ENCODE measurements around the gene NPLOC4. TPM values are rescaled to one million over a fixed set of nuclear protein-coding genes. Genes with fewer than 3 reads are reported as not detected.

The NPLOC4 gene
- total RNA-seq, 1 experiment from 2014 or later, result 83.9 TPM

GRCh38 chr17:81529437-81529803, 107.5 kb downstream of the NPLOC4 start:
- Mint-ChIP-seq H3K36me3 (ENCODE audit: insufficient read depth, unreplicated experiment) (peaks cover 6% of the 10 kb centered on the region), H3K4me3 (ENCODE audit: unreplicated experiment) (no peak overlapping the region), H3K4me1 (ENCODE audit: insufficient read depth, unreplicated experiment) (no peaks in the 10 kb centered on the region), H3K9me3 (ENCODE audit: unreplicated experiment) (no peaks in the 10 kb centered on the region), H3K27ac (ENCODE audit: low read depth, unreplicated experiment) (no peak overlapping the region), H3K27me3 (ENCODE audit: insufficient read depth, unreplicated experiment) (no peaks in the 10 kb centered on the region)
- no peak for TF ChIP-seq CTCF (IDR thresholded peaks at IDR 0.05; ENCODE audit: unreplicated experiment)
- POLR2A ChIA-PET, result no interaction called here
- intact Hi-C loops (cut with micrococcal nuclease), result no loop called here
- no TSS peak for BruUV-seq (replicated peaks)
- no peak for DNase-seq (ENCODE audit: unreplicated experiment)
- CTCF ChIA-PET, result no interaction called here

DNA sequence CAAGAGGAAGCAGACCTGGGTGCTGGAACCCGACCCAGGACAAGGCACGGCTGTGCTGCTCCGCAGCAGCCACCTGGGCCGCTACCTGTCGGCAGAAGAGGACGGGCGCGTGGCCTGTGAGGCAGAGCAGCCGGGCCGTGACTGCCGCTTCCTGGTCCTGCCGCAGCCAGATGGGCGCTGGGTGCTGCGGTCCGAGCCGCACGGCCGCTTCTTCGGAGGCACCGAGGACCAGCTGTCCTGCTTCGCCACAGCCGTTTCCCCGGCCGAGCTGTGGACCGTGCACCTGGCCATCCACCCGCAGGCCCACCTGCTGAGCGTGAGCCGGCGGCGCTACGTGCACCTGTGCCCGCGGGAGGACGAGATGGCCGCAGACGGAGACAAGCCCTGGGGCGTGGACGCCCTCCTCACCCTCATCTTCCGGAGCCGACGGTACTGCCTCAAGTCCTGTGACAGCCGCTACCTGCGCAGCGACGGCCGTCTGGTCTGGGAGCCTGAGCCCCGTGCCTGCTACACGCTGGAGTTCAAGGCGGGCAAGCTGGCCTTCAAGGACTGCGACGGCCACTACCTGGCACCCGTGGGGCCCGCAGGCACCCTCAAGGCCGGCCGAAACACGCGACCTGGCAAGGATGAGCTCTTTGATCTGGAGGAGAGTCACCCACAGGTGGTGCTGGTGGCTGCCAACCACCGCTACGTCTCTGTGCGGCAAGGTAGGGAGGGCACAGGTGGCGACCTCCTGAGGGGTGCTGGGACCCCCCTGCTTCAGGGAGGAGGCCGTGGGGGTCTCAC, 108.1 kb downstream of the NPLOC4 start:
- no TSS peak for BruUV-seq (replicated peaks)
- DNase-seq (ENCODE audit: unreplicated experiment), result no peak
- POLR2A ChIA-PET, result no interaction called here
- Mint-ChIP-seq H3K27me3 (ENCODE audit: insufficient read depth, unreplicated experiment) (no peaks in the 10 kb centered on the region), H3K27ac (ENCODE audit: low read depth, unreplicated experiment) (no peak overlapping the region), H3K4me1 (ENCODE audit: insufficient read depth, unreplicated experiment) (no peaks in the 10 kb centered on the region), H3K4me3 (ENCODE audit: unreplicated experiment) (no peak overlapping the region), H3K36me3 (ENCODE audit: insufficient read depth, unreplicated experiment) (peaks cover 6% of the 10 kb centered on the region), H3K9me3 (ENCODE audit: unreplicated experiment) (no peaks in the 10 kb centered on the region)
- CTCF ChIA-PET, result no interaction called here
- no peak for TF ChIP-seq CTCF (IDR thresholded peaks at IDR 0.05; ENCODE audit: unreplicated experiment)
- intact Hi-C loops (cut with micrococcal nuclease), result no loop called here

GRCh38 chr17:81528384-81528650, 108.6 kb downstream of the NPLOC4 start:
- ChIA-PET CTCF (no interaction called here), POLR2A (no interaction called here)
- peaks cover 6% of the 10 kb centered on the region for H3K36me3 Mint-ChIP-seq (ENCODE audit: insufficient read depth, unreplicated experiment)
- no peak overlapping the region for H3K27ac Mint-ChIP-seq (ENCODE audit: low read depth, unreplicated experiment)
- no peak for TF ChIP-seq CTCF (IDR thresholded peaks at IDR 0.05; ENCODE audit: unreplicated experiment)
- BruUV-seq (replicated peaks), result no TSS peak
- H3K4me1 Mint-ChIP-seq (ENCODE audit: insufficient read depth, unreplicated experiment), result no peaks in the 10 kb centered on the region
- intact Hi-C loops (cut with micrococcal nuclease), result no loop called here
- no peak overlapping the region for H3K4me3 Mint-ChIP-seq (ENCODE audit: unreplicated experiment)
- DNase-seq (ENCODE audit: unreplicated experiment), result no peak
- no peaks in the 10 kb centered on the region for H3K27me3 Mint-ChIP-seq (ENCODE audit: insufficient read depth, unreplicated experiment)
- H3K9me3 Mint-ChIP-seq (ENCODE audit: unreplicated experiment), result no peaks in the 10 kb centered on the region

GRCh38 chr17:81527591-81528383, 109.1 kb downstream of the NPLOC4 start, which contains the start of gene FSCN2:
Gene FSCN2, plus strand, starts transcription at chr17:81528377. Its CDS starts 155 bp downstream, at chr17:81528532.
- intact Hi-C loops (cut with micrococcal nuclease), result no loop called here
- Mint-ChIP-seq H3K36me3 (ENCODE audit: insufficient read depth, unreplicated experiment) (peaks cover 6% of the 10 kb centered on the region), H3K4me3 (ENCODE audit: unreplicated experiment) (no peak within 1 kb of the TSS), H3K4me1 (ENCODE audit: insufficient read depth, unreplicated experiment) (no peaks in the 10 kb centered on the region), H3K27me3 (ENCODE audit: insufficient read depth, unreplicated experiment) (no peaks in the 10 kb centered on the region), H3K27ac (ENCODE audit: low read depth, unreplicated experiment) (no peak within 1 kb of the TSS), H3K9me3 (ENCODE audit: unreplicated experiment) (no peaks in the 10 kb centered on the region)
- TF ChIP-seq CTCF (IDR thresholded peaks at IDR 0.05; ENCODE audit: unreplicated experiment), result no peak
- ChIA-PET POLR2A (no interaction called here), CTCF (no interaction called here)
- no TSS peak for BruUV-seq (replicated peaks)
- no peak for DNase-seq (ENCODE audit: unreplicated experiment)
